Activated naive CD4-positive, alpha-beta T cell treated with anti-CD3 and anti-CD28 coated beads, Interleukin-2, amount 10 ng/mL, durations not matched to agents 7 days and 5 days (primary cell): ENCODE data around the gene TAB2.

Source experiments
- CTCF ChIA-PET: fragments of 350-600 bp; sonication (Branson Sonifier 250); formaldehyde crosslinking; loops from one replicate; lab custom pipeline; 2021; ENCODE audit warnings: antibody characterized with exemption; lab: Charles Lee
- DNase-seq: peaks from one replicate; pipeline ENCODE4 v3.0.0-alpha.2; 2020
- H3K27ac Mint-ChIP-seq: one replicate; pipeline ENCODE4 v1.8.0; 2021; ENCODE audit warnings: mild to moderate bottlenecking, moderate library complexity, mixed read lengths
- H3K27me3 Mint-ChIP-seq: one replicate; pipeline ENCODE4 v1.8.0; 2021; ENCODE audit warnings: mild to moderate bottlenecking, mixed read lengths
- H3K36me3 Mint-ChIP-seq: one replicate; pipeline ENCODE4 v1.8.0; 2021; ENCODE audit warnings: mixed read lengths
- H3K4me1 Mint-ChIP-seq: one replicate; pipeline ENCODE4 v1.8.0; 2021; ENCODE audit warnings: mixed read lengths
- H3K4me3 Mint-ChIP-seq: one replicate; pipeline ENCODE4 v1.8.0; 2021; ENCODE audit warnings: mild to moderate bottlenecking, moderate library complexity, mixed read lengths
- H3K9me3 Mint-ChIP-seq: one replicate; pipeline ENCODE4 v1.8.0; 2021; ENCODE audit warnings: mixed read lengths

The TAB2 gene

GRCh38 chr6:149289192-149289781, 28.2 kb upstream of the TAB2 start:
- Mint-ChIP-seq H3K4me3 (no peak overlapping the region), H3K9me3 (peaks cover 3% of the 10 kb centered on the region), H3K27me3 (no peaks in the 10 kb centered on the region), H3K27ac (no peak overlapping the region), H3K4me1 (peaks cover 19% of the 10 kb centered on the region), H3K36me3 (peaks cover 2% of the 10 kb centered on the region)
- no peak for DNase-seq
- CTCF ChIA-PET, result interaction anchor here (1.0 kb wide), 1 partner anchor 261 kb away, joined by 3 read pairs; no protein-coding TSS in a partner anchor

- no peak for DNase-seq
- Mint-ChIP-seq H3K27ac (no peak overlapping the region), H3K9me3 (peaks cover 3% of the 10 kb centered on the region), H3K4me3 (no peak overlapping the region), H3K36me3 (peaks cover 2% of the 10 kb centered on the region), H3K4me1 (peaks cover 12% of the 10 kb centered on the region), H3K27me3 (no peaks in the 10 kb centered on the region)
- CTCF ChIA-PET, result no interaction called here
These were observed 27.5 kb upstream of the TAB2 start for GRCh38 chr6:149289966-149290365.

DNA sequence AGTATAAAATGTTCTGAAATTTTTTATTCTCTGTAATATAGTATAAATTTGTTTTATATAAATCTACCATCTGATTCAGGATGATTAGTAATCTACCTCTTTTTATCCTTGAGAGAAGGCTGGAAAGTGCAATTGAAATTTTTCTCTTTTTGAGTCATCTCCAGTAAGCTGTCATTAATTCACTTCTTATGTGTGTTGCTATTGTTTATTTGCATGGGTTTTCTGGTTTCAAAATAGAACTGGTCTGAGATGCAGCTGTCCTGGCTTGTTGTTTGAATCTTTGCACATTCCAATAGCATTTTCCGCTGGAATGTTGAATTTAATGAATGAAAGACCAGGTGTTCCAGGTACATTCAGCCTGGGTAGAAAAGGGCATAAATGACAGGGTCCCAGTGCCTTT, 24.3 kb upstream of the TAB2 start:
- Mint-ChIP-seq H3K4me1 (no peaks in the 10 kb centered on the region), H3K36me3 (peaks cover 3% of the 10 kb centered on the region), H3K27me3 (no peaks in the 10 kb centered on the region), H3K27ac (no peak overlapping the region), H3K9me3 (peaks cover 8% of the 10 kb centered on the region), H3K4me3 (no peak overlapping the region)
- DNase-seq, result no peak
- CTCF ChIA-PET, result no interaction called here

DNA sequence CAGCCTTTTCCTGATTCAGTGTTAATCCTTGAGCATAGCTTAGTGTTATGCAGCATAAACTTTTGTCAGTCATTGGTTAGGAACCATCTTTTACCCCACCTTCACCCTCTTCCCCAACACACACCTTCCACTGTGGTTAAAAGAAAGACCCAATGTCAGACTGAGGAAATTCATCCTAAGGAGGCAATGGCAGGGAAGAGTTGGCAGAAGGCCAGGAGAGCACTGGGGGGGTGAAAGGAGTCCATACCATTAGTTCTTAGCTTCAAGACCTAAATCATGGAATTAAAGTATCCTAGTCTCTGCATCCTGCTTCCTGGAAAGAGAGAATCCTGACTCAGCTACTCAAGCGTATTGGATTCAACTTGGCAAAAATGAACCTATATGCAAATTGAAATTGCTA, 16.9 kb upstream of the TAB2 start:
- Mint-ChIP-seq H3K4me1 (no peaks in the 10 kb centered on the region), H3K4me3 (no peak overlapping the region), H3K27me3 (peaks cover 10% of the 10 kb centered on the region), H3K9me3 (no peaks in the 10 kb centered on the region), H3K36me3 (peaks cover 3% of the 10 kb centered on the region), H3K27ac (no peak overlapping the region)
- no peak for DNase-seq
- CTCF ChIA-PET, result interaction anchor here (1.5 kb wide), 1 partner anchor 10 kb away, joined by 3 read pairs; no protein-coding TSS in a partner anchor

DNA sequence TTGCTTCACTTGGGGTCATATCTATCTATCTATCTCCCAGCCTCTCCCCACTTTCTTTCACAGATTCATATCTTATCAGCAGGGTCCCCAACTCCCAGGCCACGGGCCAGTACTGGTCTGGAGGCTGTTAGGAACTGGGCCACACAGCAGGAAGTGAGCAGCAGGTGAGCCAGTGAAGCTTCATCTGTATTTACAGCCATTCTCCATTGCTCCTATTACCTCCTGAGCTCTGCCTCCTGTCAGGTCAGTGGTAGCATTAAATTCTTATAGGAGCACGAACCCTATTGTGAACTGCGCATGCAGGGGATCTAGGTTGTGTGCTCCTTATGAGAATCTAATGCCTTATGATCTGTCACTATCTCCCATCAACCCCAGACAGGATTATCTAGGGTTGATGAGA, 14.8 kb upstream of the TAB2 start:
- Mint-ChIP-seq H3K9me3 (peaks cover under 1% of the 10 kb centered on the region), H3K27me3 (peaks cover 10% of the 10 kb centered on the region), H3K4me1 (no peaks in the 10 kb centered on the region), H3K4me3 (no peak overlapping the region), H3K36me3 (peaks cover 2% of the 10 kb centered on the region), H3K27ac (no peak overlapping the region)
- CTCF ChIA-PET, result no interaction called here
- DNase-seq, result no peak

DNA sequence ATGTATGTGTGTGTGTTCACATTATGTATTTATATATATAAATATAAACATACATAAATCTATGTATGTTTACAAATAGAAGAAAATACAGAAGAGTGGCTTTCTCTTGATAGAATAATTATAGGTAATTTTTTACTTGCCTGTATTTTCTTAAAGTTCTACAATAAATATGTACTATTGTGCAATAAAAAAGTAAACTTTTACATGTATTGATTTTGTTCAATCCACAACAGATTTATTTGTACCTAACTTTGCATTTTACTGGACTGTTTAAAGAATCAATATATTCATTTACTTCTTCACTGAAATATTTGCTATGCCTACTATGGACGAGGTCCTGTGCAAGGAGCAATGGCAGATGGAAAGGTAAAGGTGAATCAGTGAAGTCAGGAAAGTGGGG, 14.0 kb upstream of the TAB2 start:
- no peak overlapping the region for H3K4me3 Mint-ChIP-seq
- H3K27ac Mint-ChIP-seq, result no peak overlapping the region
- CTCF ChIA-PET, result no interaction called here
- no peak for DNase-seq
- H3K27me3 Mint-ChIP-seq, result peaks cover 10% of the 10 kb centered on the region
- H3K4me1 Mint-ChIP-seq, result no peaks in the 10 kb centered on the region
- peaks cover 2% of the 10 kb centered on the region for H3K36me3 Mint-ChIP-seq
- H3K9me3 Mint-ChIP-seq, result peaks cover 2% of the 10 kb centered on the region

DNA sequence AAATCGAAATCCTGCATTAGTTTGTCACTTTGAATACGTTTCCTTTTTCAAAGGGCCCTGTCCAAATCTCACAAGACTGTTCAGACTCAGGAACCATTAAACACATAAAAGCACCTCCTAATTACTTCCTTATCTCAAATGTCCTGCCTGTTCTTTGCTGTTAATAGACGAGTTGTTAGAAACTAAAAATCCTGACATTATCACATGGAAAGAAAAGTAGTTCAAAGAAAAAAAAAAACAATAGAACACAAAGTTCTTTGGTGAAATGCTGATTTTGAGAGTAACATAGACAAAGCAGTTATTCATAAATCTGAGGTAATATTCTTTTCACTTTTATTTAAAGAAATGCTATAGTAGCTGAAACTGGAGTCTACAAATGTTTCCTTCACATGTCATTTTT, 12.1 kb upstream of the TAB2 start:
- Mint-ChIP-seq H3K4me3 (no peak overlapping the region), H3K9me3 (peaks cover 2% of the 10 kb centered on the region), H3K36me3 (peaks cover 2% of the 10 kb centered on the region), H3K4me1 (no peaks in the 10 kb centered on the region), H3K27me3 (peaks cover 10% of the 10 kb centered on the region), H3K27ac (no peak overlapping the region)
- CTCF ChIA-PET, result interaction anchor here (0.6 kb wide), 1 partner anchor 16 kb away, joined by 3 read pairs; no protein-coding TSS in a partner anchor
- DNase-seq, result no peak

- Mint-ChIP-seq H3K36me3 (peaks cover 2% of the 10 kb centered on the region), H3K4me3 (no peak overlapping the region), H3K27me3 (peaks cover 4% of the 10 kb centered on the region), H3K4me1 (no peaks in the 10 kb centered on the region), H3K9me3 (peaks cover 2% of the 10 kb centered on the region), H3K27ac (no peak overlapping the region)
- DNase-seq, result no peak
- CTCF ChIA-PET, result no interaction called here
These were observed 10.5 kb upstream of the TAB2 start for GRCh38 chr6:149306967-149307366.

GRCh38 chr6:149311293-149311692, 6.2 kb upstream of the TAB2 start:
- DNase-seq, result no peak
- Mint-ChIP-seq H3K4me1 (peaks cover 27% of the 10 kb centered on the region), H3K27ac (no peak overlapping the region), H3K27me3 (no peaks in the 10 kb centered on the region), H3K36me3 (peaks cover 6% of the 10 kb centered on the region), H3K4me3 (no peak overlapping the region), H3K9me3 (peaks cover 5% of the 10 kb centered on the region)
- CTCF ChIA-PET, result no interaction called here

DNA sequence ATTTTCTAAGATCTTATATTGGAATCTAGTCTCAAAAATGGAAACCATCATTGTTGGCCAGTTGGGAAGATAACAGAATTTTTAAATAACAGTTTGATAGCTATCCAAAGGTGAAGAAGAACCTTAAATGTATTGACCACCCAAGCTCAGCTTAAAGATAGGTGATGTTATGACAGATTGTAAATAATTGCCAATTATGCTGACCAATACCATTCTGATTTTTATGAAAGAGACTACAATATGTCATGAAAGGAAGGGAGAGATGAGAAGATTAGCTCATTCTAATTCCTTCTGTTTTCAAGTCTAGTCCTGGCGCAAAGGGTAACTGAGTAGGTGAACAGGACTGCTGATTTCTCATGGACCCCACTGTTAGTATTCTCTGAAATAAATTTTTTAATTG, 5.7 kb upstream of the TAB2 start:
- H3K4me3 Mint-ChIP-seq, result no peak overlapping the region
- H3K36me3 Mint-ChIP-seq, result peaks cover 6% of the 10 kb centered on the region
- peaks cover 5% of the 10 kb centered on the region for H3K9me3 Mint-ChIP-seq
- no peak overlapping the region for H3K27ac Mint-ChIP-seq
- H3K4me1 Mint-ChIP-seq, result peaks cover 28% of the 10 kb centered on the region
- DNase-seq, result no peak
- no peaks in the 10 kb centered on the region for H3K27me3 Mint-ChIP-seq
- CTCF ChIA-PET, result no interaction called here

DNA sequence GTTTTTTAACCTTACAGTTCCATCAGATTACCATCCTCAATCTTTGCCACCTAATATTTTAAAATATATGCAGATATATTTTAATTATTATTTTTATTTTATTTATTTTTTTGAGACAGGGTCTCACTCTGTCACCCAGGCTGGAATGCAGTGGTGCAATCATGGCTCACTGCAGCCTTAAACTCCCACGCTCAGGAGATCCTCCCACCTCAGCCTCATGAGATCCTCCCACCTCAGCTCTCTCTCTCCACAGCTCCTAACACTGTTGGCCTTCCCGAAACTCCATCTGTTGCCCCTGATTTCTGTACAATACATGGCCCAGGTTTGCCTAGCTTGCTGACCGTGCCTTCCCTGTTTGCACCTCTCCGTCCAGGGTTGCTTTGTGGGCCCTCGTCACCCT, 4.4 kb upstream of the TAB2 start:
- CTCF ChIA-PET, result no interaction called here
- no peak overlapping the region for H3K4me3 Mint-ChIP-seq
- peaks cover 3% of the 10 kb centered on the region for H3K9me3 Mint-ChIP-seq
- no peak for DNase-seq
- H3K4me1 Mint-ChIP-seq, result peaks cover 28% of the 10 kb centered on the region
- H3K36me3 Mint-ChIP-seq, result peaks cover 6% of the 10 kb centered on the region
- H3K27ac Mint-ChIP-seq, result no peak overlapping the region
- no peaks in the 10 kb centered on the region for H3K27me3 Mint-ChIP-seq

DNA sequence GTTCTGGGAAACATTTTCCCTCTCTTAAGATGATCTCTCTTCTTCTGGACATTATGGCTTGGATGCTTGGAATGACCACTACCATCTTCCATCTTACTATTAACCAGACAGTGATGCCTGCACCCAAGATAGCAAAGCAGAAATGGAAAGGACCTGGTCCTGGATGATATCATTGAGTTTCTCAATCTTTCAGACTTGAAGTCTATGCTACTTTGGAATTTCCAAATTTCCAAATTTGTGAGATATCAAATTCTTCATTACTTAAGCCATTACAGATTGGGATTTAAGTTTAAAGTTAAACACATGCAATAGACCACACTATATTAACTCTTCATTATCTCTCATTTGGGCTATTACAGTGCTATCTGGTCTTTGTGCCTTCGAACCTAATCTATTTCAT, 3.7 kb upstream of the TAB2 start:
- Mint-ChIP-seq H3K4me1 (peaks cover 28% of the 10 kb centered on the region), H3K36me3 (peaks cover 10% of the 10 kb centered on the region), H3K9me3 (peaks cover 3% of the 10 kb centered on the region), H3K27me3 (no peaks in the 10 kb centered on the region), H3K4me3 (no peak overlapping the region), H3K27ac (no peak overlapping the region)
- CTCF ChIA-PET, result no interaction called here
- DNase-seq, result no peak

- Mint-ChIP-seq H3K4me3 (no peak overlapping the region), H3K9me3 (peaks cover 3% of the 10 kb centered on the region), H3K36me3 (peaks cover 16% of the 10 kb centered on the region), H3K4me1 (peaks cover 28% of the 10 kb centered on the region), H3K27me3 (no peaks in the 10 kb centered on the region), H3K27ac (no peak overlapping the region)
- no peak for DNase-seq
- CTCF ChIA-PET, result no interaction called here
These were observed 3.1 kb upstream of the TAB2 start for GRCh38 chr6:149314325-149314905.

- no peaks in the 10 kb centered on the region for H3K27me3 Mint-ChIP-seq
- H3K27ac Mint-ChIP-seq, result peak overlapping the region; percentile 92
- peaks cover 37% of the 10 kb centered on the region for H3K4me1 Mint-ChIP-seq
- DNase-seq, result no peak
- CTCF ChIA-PET, result no interaction called here
- H3K4me3 Mint-ChIP-seq, result peak overlapping the region; percentile 88
- peaks cover 3% of the 10 kb centered on the region for H3K9me3 Mint-ChIP-seq
- H3K36me3 Mint-ChIP-seq, result peaks cover 25% of the 10 kb centered on the region
These were observed 1.3 kb upstream of the TAB2 start for GRCh38 chr6:149316108-149316727.
